ENCODE results near the gene ZDHHC16.
"Not testable (repeated sequence)": the region's sequence is repeated elsewhere in the genome, so short reads cannot be mapped to it uniquely, and the experiment has no call there.

ZDHHC16 gene

GRCh38 chr10:97434557-97434956, 11.4 kb upstream of the ZDHHC16 start:
- no peak for DNase-seq (ENCODE audit: low read depth)

GRCh38 chr10:97435211-97435610, 10.8 kb upstream of the ZDHHC16 start:
- DNase-seq (ENCODE audit: low read depth): no peak

GRCh38 chr10:97442277-97442676, 3.7 kb upstream of the ZDHHC16 start:
- DNase-seq (ENCODE audit: low read depth): no peak

- DNase-seq (ENCODE audit: low read depth): no peak
Observed at GRCh38 chr10:97444212-97444611, 1.8 kb upstream of the ZDHHC16 start.

GRCh38 chr10:97445357-97445721, 636 bp upstream of the ZDHHC16 start:
- DNase-seq (ENCODE audit: low read depth): no peak

GRCh38 chr10:97450828-97451227, 4.9 kb downstream of the ZDHHC16 start:
- no peak for DNase-seq (ENCODE audit: low read depth)

- no peak for DNase-seq (ENCODE audit: low read depth)
Observed at GRCh38 chr10:97451605-97452004, 5.6 kb downstream of the ZDHHC16 start.

GRCh38 chr10:97452352-97452751, 6.4 kb downstream of the ZDHHC16 start:
- DNase-seq (ENCODE audit: low read depth): no peak

- DNase-seq (ENCODE audit: low read depth): peak; percentile 42
Observed at GRCh38 chr10:97454330-97455036, 8.5 kb downstream of the ZDHHC16 start.

- no peak for DNase-seq (ENCODE audit: low read depth)
Observed at GRCh38 chr10:97456034-97456685, 10.2 kb downstream of the ZDHHC16 start.

- no peak for DNase-seq (ENCODE audit: low read depth)
Observed at GRCh38 chr10:97456686-97457065, 10.7 kb downstream of the ZDHHC16 start.

- no peak for DNase-seq (ENCODE audit: low read depth)
Observed at GRCh38 chr10:97459111-97459510, 13.1 kb downstream of the ZDHHC16 start.

- no peak for DNase-seq (ENCODE audit: low read depth)
Observed at GRCh38 chr10:97459933-97460332, 14.0 kb downstream of the ZDHHC16 start.

- DNase-seq (ENCODE audit: low read depth): no peak
Observed at GRCh38 chr10:97462309-97462708, 16.3 kb downstream of the ZDHHC16 start.

GRCh38 chr10:97463363-97464132, 17.6 kb downstream of the ZDHHC16 start:
- peak; percentile 82 for DNase-seq (ENCODE audit: low read depth)

GRCh38 chr10:97464226-97464625, 18.3 kb downstream of the ZDHHC16 start:
- DNase-seq (ENCODE audit: low read depth): no peak

GRCh38 chr10:97465982-97466381, 20.0 kb downstream of the ZDHHC16 start:
- DNase-seq (ENCODE audit: low read depth): no peak

- peak; percentile 60 for DNase-seq (ENCODE audit: low read depth)
Observed at GRCh38 chr10:97466755-97467154, 20.8 kb downstream of the ZDHHC16 start.

- no peak for DNase-seq (ENCODE audit: low read depth)
Observed at GRCh38 chr10:97468162-97468561, 22.2 kb downstream of the ZDHHC16 start.

- DNase-seq (ENCODE audit: low read depth): not testable (repeated sequence)
Observed at GRCh38 chr10:97468781-97469180, 22.8 kb downstream of the ZDHHC16 start.

GRCh38 chr10:97474918-97475317, 28.9 kb downstream of the ZDHHC16 start:
- DNase-seq (ENCODE audit: low read depth): no peak

- DNase-seq (ENCODE audit: low read depth): peak; percentile 88
Observed at GRCh38 chr10:97475936-97476594, 30.1 kb downstream of the ZDHHC16 start.

- DNase-seq (ENCODE audit: low read depth): not testable (repeated sequence)
Observed at GRCh38 chr10:97479410-97479809, 33.4 kb downstream of the ZDHHC16 start.

Data from iris pigment epithelial cell (primary cell).